Fibroblast of mammary gland (primary cell): ENCODE data around the gene RPTOR.

ENCODE experiments used
- DNase-seq: peaks from one replicate; pipeline ENCODE4 v3.0.0-alpha.2; 2010; ENCODE audit warnings: low read depth
- H3K4me3 ChIP-seq: 2 replicates; pipeline ENCODE4 v1.5.1; 2011; ENCODE audit warnings: low read depth, mild to moderate bottlenecking, low read length, moderate library complexity; ENCODE audit not compliant: control insufficient read depth
- CTCF ChIP-seq: conservative IDR thresholded peaks from 2 replicates; pipeline ENCODE4 v1.5.1; 2011; ENCODE audit warnings: low read depth, low read length, inconsistent platforms; ENCODE audit not compliant: control insufficient read depth, insufficient read depth

The RPTOR gene

GRCh38 chr17:80941743-80942422, 397.2 kb downstream of the RPTOR start:
- no peak overlapping the region for H3K4me3 ChIP-seq
- no peak for DNase-seq
- no peak for TF ChIP-seq CTCF

- H3K4me3 ChIP-seq: no peak overlapping the region
- peak; percentile 88 for DNase-seq
- peak; percentile 20 for TF ChIP-seq CTCF
These were observed 398.0 kb downstream of the RPTOR start for GRCh38 chr17:80942423-80943345.

- H3K4me3 ChIP-seq: no peak overlapping the region
- no peak for TF ChIP-seq CTCF
- no peak for DNase-seq
These were observed 398.9 kb downstream of the RPTOR start for GRCh38 chr17:80943346-80944145.

GRCh38 chr17:80944326-80944725, 399.7 kb downstream of the RPTOR start:
- no peak for TF ChIP-seq CTCF
- no peak for DNase-seq
- H3K4me3 ChIP-seq: no peak overlapping the region

- no peak for DNase-seq
- TF ChIP-seq CTCF: no peak
- no peak overlapping the region for H3K4me3 ChIP-seq
These were observed 401.1 kb downstream of the RPTOR start for GRCh38 chr17:80945736-80946135.

GRCh38 chr17:80946449-80946848, 401.8 kb downstream of the RPTOR start:
- H3K4me3 ChIP-seq: no peak overlapping the region
- TF ChIP-seq CTCF: no peak
- no peak for DNase-seq
